Cardiac fibroblast (primary cell): ENCODE data around the gene STARD3NL.

Experiments used
- DNase-seq, 2 donors: peaks; one replicate each; pipeline versions ENCODE4 v3.0.0 to v3.0.0-alpha.2; 2010; ENCODE audit warnings: low read depth in 2 of 2
- H3K4me3 ChIP-seq, 2 donors: replicated peaks in 1 of 2; 1 replicate in 1 of 2; 2 replicates in 1 of 2; pipeline ENCODE4 v1.5.1; 2011; ENCODE audit warnings: low read depth in 2 of 2, low read length in 2 of 2, mild to moderate bottlenecking in 2 of 2, moderate library complexity in 1 of 2
- CTCF ChIP-seq: IDR thresholded peaks from one replicate; pipeline ENCODE4 v1.5.1; 2011; ENCODE audit warnings: low read depth, mild to moderate bottlenecking, low read length, inconsistent platforms

STARD3NL gene

DNA sequence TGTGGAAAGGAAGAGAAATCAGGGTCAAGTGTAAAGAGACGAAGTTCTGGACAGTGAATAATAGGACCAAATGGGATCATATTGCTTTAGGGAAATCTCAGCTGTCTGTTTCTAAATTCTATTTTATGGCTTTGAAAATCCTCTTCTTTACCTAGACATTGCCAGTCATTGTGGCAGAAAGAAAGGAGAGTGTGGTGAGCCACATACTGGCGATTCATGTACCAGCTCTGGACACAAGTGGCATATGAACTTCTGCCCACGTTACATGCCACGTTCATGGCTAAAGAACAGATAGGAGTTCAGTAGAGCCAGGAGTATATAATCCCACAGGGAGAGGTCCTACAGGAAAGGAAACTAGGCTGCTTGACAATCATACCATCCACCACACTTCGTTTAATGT, 28.0 kb downstream of the STARD3NL start:
- no peak overlapping the region for H3K4me3 ChIP-seq
- TF ChIP-seq CTCF = no peak
- no peak for DNase-seq

DNA sequence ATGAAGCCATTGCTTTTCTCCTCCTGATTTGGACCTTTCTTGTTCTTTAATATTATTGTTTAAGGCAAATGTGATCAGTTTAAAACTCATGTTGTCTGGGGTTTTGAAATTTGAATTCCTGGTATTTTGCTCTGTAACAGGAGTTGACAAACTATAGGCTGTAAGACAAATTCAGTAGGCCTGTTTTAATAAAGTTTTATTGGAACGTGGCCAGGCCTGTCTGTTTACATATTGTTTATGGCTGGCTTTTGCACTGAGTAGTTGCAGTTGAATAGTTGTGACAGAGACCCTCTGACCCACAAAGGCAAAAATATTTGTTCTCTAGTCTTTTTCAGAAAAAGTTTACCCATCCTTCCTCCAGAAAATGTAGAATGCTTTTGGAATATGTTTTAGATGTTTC, 29.8 kb downstream of the STARD3NL start:
- no peak for DNase-seq
- no peak overlapping the region for H3K4me3 ChIP-seq
- no peak for TF ChIP-seq CTCF

- no peak overlapping the region for H3K4me3 ChIP-seq
- no peak for TF ChIP-seq CTCF
- peak in 1 of 2 donors; percentile 26 for DNase-seq
Measured at GRCh38 chr7:38211486-38211885, 33.4 kb downstream of the STARD3NL start.

DNA sequence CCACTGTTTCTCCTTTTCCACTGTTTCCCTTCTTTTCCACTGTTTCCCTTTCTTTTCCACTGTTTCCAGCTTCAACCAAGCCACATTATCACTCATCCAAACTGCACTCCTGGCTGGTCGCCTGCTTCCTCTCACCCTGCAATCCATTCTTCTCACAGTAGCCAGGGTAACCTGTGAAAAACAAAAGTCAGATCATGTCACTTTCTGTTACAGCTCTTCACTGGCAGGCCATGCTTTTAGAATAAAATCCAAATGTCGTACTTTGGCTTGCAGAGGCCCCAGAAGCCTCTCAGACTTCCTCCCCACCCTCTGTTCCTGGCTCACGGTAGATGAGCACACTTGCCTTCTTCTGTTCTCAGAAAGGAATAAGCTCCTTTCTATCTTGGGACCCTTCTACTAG, 33.9 kb downstream of the STARD3NL start:
- DNase-seq = peak; percentile 40 to 70
- no peak overlapping the region for H3K4me3 ChIP-seq
- TF ChIP-seq CTCF = no peak

DNA sequence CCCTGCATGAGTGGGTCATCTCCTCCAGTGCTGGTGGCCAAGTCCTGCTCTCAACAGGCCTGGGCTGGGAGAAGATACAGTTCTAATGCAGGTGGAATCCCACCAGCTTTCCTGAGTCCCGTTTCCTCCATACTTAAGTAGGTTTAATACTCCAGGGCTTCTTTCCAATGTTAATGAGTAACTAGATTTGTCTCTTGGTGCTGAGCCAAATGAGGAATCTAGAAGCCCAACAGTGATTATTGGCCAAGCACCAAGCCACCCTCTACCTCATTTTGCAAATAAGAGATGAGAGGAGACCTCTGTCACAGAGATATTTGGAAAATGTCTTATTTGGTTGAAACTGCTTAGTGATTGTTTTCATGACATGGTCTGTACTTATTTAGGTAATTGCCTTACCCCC, 37.1 kb downstream of the STARD3NL start:
- no peak for TF ChIP-seq CTCF
- H3K4me3 ChIP-seq = no peak overlapping the region
- DNase-seq = peak; percentile 24 to 26

DNA sequence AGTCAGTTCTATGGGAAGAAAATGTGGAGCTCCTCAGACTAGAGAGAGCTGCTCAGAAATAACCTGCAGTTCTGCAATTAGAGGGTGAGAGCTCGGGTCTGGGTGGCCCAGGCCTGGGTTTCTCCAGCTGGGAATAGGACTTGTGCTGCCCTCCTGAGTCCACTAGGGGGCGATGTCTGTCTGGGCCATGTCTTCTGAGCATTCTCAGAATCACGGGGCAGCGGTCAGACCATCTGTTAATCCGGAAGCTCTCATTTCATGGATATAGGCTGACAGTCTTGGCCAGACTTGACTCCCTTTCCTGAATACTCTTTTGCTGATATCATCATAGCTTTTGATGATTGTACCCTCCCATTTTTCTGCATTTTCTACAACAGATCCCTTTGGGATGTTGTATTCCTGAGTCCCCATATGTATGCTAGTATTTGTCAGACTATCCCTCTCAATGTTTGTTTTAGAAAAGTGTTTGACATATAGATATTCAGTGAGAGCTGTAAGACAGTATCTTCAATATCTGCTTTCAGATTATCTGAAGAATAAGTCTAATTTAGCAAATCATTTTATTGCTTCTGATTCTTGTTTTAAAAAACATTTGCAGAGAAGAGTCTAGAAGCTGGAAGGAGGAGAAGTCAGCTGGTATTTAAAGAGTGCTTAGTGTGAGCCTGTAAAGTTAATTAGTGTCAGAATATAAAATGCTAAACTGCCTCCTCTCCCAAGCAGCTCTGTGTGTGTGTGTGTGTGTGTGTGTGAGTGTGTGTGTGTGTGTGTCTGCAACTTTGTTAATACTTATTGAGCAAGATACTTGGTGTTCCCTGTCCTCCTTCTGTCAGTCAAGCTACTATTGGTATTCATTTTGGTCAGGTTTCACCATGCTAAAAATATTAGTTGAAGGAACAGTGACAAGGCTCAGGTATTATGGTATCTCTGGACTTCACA, 38.0 kb downstream of the STARD3NL start:
- TF ChIP-seq CTCF = peak; percentile 99
- DNase-seq = peak; percentile 93 to 94
- no peak overlapping the region for H3K4me3 ChIP-seq
